Ecto neural progenitor cell (in vitro differentiated cells): ENCODE measurements around the gene GOLIM4.

Experiments
- DNase-seq: peaks from one replicate; pipeline ENCODE4 v3.0.0-alpha.2; 2018; ENCODE audit warnings: low spot score

GOLIM4 gene

DNA sequence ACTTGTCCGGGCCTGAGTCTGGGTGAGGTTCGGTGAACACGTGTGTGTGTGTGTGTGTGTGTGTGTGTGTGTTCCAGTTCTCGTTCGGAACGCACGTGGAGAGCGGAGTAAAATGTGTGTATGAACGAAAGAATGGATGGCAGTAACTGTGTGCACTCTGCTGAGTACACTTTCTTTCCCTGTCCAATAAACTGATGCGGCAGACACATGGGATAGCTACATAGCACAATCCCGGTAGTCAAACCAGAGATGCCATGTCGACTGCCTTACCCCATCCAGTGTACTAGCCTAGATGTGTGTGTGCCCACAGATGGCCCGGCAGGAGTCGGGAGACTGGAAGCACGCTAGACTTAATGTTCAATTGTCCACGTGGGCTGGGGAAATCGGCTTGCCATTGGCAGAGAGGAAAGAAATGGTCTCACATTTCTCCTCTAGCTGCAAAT is 507 bp upstream of the GOLIM4 start:
- peak; percentile 64 for DNase-seq

DNA sequence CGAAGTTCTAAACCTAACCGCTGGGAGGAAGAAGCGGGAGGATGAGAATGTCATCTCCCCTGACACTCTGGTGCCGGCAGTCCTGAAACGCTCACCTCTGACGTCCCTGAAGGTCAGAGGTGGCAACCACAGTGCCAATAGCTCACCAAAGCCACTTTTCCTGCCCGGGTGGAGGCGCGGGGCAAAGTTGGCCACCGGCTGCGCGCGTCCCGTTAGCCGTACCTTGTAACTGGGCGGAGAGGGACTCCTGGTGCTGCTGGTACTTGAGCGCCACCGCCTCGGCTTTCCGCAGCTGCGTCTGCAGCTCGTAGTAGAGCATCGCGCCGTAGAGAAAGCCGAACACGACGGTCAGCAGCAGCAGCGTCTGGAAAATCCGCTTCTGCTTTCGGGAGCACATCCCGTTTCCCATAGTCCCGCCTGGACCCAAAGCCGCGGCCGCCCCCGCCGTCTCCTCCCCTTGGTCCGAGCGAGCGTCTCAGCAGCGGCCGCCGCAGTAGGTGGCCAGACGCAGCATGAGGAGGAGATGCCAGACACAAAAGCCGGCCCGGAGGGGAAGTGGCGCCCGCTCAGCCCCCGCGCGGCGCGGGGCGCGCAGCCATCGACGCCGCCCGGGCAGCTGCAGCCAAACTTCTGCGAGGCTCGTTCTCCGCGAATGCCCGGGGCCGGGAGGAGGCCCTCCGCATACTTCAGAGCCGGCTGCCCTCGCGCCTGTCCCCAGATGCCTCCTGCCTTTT is 680 bp downstream of the GOLIM4 start:
- peak; percentile 75 for DNase-seq

DNA sequence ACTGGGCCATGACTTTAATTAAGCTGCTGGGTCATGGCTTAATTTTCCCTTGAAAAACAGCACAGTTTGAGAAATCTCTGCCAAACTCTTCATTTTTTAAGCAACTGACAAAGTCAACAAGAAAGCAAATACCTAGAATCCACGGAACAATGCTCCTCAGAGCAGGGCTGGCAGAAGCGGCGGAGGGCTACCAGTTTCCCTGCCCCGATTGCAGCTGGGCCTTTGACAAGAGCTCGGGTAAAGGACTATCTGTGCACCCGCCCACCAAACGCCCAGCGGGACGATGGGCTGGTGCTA is 1.2 kb downstream of the GOLIM4 start:
- no peak for DNase-seq

DNA sequence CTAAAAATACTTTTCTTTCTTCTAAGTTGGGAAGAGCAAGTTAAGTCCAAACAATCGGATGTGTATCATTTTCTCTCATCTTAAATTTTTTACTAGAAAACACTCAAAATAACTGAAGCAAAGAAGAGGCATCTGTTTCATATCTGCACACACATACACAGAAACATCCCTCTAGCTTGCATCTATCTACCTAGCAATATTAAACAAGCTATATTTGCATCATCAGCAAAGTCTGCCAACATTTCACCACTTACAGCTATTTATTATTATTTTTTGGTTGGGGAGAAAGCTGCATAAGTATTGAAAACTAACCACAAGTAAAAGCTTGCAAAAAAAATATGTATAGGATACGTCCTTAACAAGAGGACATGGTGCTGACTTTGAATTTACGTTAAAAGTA is 1.9 kb downstream of the GOLIM4 start:
- DNase-seq: no peak

DNA sequence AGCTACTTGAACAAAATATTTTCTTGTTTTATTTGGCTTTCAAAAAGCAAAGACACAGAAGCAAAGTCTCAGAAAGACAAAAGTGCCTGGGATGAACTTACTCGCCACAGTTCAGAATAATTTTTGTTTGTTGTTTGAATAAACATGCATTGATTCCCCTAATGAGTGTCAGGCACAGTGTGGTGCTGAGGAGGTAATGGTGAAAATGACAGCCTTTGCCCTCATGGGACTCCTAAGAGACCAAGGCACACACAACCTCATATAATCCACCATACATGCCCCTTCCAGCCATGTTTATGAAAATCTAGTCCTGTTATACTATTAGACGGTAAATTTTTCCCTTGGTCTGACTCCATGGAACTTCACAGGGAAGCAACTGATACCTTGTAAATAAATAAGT is 2.5 kb downstream of the GOLIM4 start:
- DNase-seq: no peak

DNA sequence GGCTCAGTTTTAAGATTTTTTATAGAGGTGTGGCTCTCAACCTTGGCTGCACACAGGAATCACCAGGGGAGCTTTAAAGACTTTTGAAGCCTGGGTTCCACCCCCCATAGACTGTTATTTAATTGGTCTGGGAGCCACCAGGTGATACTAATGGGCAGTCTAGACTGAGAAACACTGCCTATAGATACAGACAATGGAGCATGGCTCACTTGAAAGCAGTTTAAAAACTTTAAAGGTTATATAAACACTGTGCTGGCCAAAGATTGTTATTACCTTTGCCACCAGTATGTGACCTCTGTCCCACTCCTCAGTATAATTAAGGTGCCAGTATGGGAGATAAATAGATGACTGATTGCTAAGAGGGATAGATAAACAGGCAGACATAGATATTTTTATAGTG is 3.8 kb downstream of the GOLIM4 start:
- no peak for DNase-seq

DNA sequence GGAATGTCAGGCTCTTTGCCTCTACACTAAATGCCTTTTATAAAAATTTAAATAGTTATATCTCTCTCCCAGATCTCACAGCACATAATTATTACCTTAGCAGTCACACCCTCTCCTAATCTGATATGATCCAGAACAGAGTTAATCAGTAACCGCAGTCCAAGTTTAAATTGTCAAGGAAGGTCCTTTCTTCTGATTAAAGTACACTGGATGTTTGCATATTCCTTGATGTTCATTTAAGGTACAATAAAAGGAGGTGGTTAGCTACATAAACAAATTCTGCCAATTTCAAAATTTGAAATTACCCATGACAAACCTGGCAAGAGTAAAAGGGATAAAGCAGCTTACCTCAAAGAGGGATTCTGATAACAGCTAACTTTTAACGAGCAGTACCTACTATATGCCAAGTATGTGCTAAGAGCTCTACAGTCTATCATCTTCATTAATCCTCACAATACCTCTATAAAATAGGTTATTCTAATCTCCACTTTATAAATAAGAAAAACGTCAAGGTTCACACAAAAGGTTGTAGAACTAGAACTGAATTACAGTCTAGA is 4.3 kb downstream of the GOLIM4 start:
- DNase-seq: no peak

DNA sequence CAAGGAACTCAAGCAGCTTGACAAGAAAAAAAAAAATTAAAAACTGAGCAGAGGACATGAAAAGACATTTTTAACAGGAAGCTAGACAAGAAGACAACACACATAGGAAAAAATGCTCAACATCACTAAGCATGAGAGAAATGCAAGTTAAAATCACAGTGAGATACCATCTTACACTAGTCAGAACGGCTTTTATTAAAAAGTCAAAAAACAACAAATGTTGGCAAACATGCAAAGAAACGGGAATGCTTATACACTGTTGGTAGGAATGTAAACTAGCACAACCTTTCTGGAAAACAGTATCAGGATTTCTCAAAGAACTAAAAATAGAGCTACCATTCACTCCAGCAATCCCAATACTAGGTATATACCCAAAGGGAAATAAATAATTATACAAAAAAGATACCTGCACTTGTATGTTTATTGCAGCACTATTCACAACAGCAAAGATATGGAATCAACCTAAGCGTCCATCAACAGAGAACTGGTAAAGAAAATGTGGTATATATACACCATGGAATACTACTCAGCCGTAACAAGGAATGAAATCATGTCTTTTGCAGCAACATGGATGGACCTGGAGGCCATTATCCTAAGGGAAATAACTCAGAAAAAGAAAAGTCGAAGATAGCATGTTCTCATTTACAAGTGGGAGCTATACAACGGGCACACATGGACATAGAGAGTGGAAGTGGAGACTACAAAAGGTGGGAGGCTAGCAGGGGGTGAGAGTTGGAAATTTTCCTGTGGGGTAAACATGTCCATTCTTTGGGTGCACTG is 5.2 kb downstream of the GOLIM4 start:
- DNase-seq: no peak

DNA sequence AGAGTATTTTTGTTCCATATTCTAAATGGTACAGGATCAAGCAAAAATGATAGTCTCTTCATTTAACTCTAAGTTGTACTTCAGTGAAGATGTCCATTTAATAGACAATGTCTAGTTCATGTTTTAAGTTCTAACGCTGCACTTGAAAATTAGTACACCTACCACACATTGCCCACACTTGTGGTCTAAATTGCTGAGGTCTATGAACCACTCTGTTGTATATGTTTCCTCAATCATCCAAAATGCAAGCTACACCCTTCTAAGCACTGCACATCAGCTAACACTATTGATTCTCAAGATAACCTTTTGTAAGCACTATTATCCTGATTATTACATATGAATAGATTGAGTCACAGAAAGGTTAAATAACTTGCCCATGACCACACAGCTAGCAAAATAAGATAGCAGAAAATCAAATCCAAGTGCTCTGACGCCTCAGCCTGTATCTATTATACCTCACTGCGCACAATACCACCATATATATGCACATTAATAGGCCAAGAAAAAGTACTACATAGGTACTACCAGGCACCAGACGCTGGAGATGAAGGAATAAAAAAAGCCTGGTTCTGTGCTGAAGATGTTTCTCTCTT is 6.4 kb downstream of the GOLIM4 start:
- DNase-seq: no peak

DNA sequence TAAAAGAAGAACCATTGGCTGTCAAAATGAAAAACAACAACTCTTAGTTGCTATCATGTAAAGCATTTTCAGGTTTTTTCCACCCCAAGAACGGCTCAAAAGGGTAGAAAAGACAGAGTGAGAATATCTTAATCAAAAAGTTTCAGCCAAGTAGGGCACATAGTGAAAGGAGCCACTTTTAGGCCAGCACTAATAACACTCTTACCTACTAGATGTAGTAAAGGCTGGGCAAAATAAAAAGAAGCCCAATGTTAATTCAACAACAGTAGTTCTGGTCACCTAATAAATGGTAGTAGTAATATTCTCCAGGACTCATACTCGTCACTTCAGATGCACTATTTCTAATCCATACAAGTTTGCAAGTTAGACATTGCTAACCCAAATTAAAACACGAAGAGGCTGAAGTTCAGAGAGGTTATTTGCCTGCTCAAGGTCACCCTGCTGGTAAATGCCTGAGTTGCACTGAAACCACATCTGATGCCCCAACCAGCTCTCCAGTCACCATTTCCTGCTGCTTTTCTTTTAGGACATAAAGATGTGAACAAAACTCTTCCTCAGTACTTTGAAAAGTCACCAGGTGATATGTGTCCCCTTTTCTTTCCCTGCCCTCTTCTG is 7.5 kb downstream of the GOLIM4 start:
- DNase-seq: no peak

DNA sequence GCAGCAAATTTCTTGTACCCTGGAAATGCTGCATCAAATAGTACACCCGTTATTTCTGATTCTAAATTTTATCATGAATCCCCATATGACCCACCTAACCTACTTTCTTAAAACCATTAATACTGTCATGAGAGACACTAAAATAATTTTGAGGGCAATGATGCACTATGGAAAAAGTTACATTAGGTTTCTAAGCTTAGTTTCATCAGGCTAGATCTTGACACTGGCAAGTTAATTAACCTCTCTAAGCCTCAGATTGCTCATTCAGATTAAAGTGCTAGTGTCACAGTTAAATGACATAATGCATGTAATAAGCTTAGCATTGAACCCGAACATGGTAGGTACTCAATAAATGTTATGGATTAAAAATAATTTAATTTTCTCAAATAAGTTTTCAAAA is 8.2 kb downstream of the GOLIM4 start:
- DNase-seq: no peak

DNA sequence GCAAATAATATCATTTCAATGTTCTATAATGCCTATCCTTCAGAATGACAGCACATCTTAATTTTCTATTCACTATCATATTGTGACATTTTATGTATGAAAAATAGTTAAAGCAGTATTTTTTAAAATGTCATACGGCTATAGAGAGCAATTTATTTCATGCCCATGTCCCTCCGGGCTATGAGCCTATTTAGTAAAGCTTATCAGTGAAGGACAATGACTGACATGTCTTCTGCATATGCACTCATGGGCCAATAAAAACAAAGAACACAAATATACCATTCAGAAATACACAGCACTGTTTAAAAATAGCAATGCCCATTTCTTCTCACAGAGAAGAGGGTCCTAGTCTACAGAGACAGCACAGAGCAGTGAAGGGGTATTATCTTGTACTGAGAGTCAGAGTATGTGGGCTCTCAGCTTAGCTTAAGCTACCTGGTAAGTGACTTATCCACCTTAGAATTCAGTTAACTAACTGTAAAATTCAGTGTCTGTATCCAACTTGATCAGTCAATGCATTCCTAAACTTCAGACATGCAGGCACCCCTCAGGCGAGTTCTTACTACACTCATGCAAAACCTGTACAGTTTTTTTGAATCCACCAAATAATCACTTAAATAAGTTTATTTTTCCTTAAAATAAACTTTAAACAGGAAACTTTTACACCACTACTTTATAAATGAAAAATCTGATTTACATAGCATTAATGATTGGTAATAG is 9.0 kb downstream of the GOLIM4 start:
- DNase-seq: no peak

DNA sequence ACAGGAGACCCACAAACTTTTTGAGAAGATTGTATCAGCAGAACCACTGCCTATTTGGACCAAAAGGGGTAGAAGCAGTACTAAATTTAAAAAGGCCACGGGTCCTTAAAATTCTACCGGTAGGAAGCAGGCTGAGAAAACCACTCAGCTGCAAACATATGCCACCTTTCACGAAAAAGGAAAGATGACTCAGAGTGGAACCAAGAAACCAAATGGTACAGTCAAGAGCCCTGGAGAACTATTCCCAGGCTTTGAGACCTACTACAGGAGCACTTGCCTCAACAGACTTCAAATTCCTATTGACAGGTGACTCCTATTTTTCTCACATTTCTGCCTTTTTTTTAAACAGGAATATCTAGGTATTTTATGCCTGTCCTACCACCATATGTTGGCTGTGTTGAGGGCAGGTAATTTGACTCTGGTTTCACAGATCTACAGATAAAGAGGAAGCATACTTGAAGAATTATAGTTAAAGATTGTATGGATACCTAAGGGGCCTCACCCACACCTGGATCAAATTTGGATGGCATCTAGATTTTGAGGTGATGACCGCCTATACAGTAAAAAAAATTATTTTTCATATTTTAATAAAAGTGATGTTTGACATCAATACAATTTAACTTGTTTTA is 10.1 kb downstream of the GOLIM4 start:
- DNase-seq: no peak

DNA sequence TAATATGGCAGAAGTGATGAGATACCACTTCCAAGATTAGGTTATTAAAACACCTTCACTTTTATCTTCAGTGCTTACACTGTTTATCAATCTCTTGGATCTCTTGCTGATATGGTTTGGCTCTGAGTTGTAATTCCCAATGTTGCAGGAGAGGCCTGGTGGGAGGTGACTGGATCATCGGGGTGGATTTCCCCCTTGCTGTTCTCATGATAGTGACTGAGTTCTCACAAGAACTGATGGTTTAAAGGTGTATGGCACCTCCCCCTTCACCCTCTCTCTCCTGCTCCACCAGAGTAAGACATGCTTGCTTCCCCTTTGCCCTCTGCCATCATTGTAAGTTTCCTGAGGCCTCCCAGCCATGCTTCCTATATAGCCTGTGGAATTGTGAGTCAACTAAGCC is 11.8 kb downstream of the GOLIM4 start:
- DNase-seq: no peak

DNA sequence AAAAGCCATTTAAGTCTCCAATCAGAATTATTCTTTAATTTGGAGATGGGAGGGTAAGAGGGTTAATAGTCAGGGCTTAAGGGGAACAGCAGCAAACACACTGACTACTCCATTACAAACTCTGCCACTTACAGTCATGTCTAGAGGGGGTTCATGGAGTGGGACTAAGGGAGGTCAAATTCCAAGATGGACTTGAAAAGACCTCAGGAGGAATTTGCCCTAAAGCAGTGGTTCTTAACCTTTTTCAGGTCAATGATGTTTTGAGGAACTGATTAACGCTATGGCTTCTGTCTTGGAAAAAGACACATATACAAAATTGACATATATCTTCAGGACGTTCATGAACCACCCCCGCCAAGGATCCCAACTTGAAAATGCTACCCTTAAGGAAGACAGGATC is 13.9 kb downstream of the GOLIM4 start:
- DNase-seq: no peak

DNA sequence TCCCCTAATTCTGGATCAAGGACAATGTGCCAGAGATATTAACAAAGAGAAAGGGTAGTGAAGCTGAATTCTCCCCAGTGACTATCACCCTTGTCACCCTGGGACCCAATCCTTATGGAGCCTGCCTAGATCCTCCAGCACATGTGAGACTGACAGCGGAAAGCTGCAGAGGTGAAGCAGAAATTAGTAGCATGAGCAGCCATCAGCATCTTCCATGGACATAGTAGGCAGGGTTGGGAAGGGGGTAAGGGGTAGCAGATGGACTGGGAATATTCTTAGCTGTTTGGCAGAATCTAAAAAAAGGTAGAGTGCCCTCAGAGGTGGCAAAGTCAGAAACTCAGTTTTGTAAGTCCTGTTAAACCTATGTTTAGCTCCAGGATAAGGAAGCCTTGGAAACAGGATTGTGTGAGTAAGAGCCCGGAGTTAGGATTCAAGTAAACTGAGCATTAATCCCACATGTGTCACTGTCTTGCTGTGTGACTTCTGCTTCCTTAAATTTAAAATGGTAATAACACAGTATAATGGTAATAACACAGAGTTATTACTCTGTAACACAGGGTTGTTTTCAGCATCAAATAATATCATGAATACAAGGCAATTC is 14.5 kb downstream of the GOLIM4 start:
- DNase-seq: no peak

DNA sequence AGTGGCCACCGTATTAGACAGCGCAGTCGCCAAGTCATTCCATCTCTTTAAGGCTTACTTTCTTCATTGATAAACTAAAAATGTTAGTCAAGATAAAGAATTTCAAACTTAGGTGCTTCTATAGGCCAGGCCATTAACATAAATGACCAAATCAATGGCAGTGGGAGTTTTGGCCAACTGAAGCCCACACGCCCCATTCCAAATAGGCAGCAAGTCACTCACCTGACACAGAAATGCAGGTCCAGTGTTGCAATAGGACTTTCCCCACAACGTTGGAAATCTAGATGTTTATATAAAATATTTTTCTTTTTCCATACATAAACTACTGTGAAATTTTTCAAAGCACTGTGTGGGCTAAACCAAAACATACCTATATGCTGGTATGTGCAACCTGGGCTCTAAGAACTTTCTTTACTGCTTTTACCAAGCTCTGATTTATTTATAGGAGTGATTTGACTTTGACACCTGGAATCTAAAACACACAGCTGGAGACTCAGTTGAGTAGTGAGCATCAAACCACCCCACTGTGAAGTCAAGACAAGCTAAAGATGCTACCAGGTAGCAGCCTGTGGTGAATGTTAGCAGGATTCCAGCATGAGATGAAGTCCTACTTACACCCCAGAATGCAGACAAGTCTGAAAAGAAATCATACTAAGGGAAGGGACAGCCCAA is 15.1 kb downstream of the GOLIM4 start:
- DNase-seq: no peak

DNA sequence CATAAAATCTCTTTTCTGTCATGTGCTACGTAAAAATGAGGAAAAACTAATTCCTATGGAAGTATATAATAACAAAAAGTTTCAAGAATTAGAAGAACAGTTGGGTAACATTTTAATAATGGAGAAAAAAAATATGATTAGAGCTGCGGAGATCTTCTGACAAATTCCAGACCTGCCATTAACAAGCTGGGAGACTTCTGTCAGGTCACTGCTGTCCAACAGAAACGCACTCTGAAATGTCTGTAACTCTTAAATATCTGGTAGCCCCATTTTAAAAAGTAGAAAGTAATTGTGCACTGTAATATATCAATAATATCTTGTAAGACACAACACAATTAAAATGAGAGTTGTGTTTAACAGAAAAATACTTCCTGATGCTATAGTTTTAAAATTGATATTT is 15.7 kb downstream of the GOLIM4 start:
- DNase-seq: no peak

DNA sequence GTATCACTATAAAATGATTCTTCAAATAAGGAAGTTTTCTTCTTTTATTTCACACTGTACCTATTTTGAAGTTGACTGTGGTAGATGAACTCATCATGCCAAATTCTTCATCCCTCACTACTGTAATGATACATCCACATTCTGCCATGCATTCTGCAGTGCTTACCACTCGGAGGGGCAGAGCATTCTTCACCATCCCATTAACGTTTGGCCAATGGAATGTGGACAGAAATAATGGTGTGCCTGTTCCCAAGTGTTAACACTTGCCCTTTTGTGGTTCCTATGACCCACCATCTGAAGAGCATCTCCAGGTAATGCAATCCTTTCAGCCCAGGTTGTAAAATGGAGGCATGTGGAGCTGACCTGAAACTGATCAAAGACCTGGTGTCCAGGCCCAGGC is 18.6 kb downstream of the GOLIM4 start:
- DNase-seq: no peak

DNA sequence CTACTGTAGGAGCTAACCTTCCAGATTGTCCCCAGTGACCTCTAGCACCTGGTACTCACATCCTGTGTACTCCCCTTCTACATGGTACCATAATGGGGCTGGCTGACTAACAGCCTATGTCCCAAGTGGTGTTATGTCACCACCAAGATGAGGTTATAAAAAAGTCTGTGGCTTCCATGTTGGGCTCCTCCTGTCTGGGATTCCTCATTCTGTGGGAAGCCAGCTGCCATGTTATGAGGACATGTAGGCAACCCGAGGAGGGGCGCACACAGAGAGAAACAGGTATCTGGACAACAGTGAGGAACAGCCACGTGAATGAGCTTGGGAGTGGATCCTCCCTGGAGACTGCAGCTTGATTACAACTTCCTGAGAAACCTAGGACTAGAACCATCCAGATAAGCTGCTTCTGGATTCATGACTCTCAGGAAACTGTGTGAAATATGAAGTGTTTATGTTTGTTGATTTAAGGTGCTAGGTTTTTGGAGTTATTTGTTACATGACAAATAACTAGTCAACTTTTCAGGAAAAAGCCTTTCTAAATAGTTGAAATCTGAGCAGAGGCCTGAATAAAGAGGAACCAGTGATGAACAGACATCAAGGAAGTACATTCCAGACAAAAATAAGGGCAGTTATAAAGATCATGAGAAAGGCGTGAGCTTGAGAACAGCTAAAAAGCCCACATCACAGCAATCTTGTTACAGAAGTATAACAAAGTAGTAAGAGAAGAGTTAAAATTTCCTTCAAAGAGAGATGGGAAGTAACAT is 21.7 kb downstream of the GOLIM4 start:
- no peak for DNase-seq
